IMR-90 (cell line): Measurements from ENCODE around the gene TSC22D4. TPM values are rescaled to one million over a fixed set of nuclear protein-coding genes. Genes with fewer than 3 reads are reported as not detected.

ENCODE experiments used
- ATAC-seq: fragments of 200-7000 bp; cut with Tn5 transposase; 2 replicates; pipeline ENCODE4 v1.9.1; 2020; ENCODE audit warnings: low read depth, mild to moderate bottlenecking, moderate library complexity
- BruUV-seq: library from RNA; stranded (reverse); fragments of 400-500 nt; replicated peaks from 2 replicates; lab custom pipeline; 2021; lab: Mats Ljungman, UMichigan
- CTCF ChIA-PET: fragments of 300-600 bp; formaldehyde crosslinking; extraction: SDS; loops from one replicate; lab custom pipeline; 2021; ENCODE audit warnings: antibody characterized with exemption; lab: Yijun Ruan, JAX
- POLR2A ChIA-PET: fragments of 300-600 bp; sonication (Branson Sonifier 250); formaldehyde crosslinking; loops from one replicate; lab custom pipeline; 2022; ENCODE audit warnings: antibody characterized with exemption; ENCODE audit not compliant: unreplicated experiment; lab: Charles Lee
- DNase-seq: peaks from one replicate; pipeline ENCODE4 v3.0.0; 2013
- H2AFZ ChIP-seq: replicated peaks from 2 replicates; pipeline ENCODE3; 2013; ENCODE audit warnings: low read length, mild to moderate bottlenecking; ENCODE audit not compliant: poor library complexity
- H2AK5ac ChIP-seq: 2 replicates; pipeline ENCODE4 v1.6.1; 2013; ENCODE audit warnings: low read depth, low read length, inconsistent platforms
- H2AK9ac ChIP-seq: replicated peaks from 2 replicates; pipeline ENCODE3; 2013; ENCODE audit warnings: mild to moderate bottlenecking, low read depth, low read length, moderate library complexity; ENCODE audit not compliant: poor library complexity
- H2BK120ac ChIP-seq: 2 replicates; pipeline ENCODE4 v1.6.1; 2013; ENCODE audit warnings: low read depth, low read length, inconsistent platforms
- H2BK15ac ChIP-seq: 3 replicates; pipeline ENCODE4 v1.6.1; 2013; ENCODE audit warnings: low read depth, low read length, inconsistent platforms
- H2BK20ac ChIP-seq: 2 replicates; pipeline ENCODE4 v1.6.1; 2013; ENCODE audit warnings: low read depth, mild to moderate bottlenecking, inconsistent platforms, low read length, moderate library complexity
- H2BK5ac ChIP-seq: 2 replicates; pipeline ENCODE4 v1.6.1; 2013; ENCODE audit warnings: mild to moderate bottlenecking, low read depth, low read length, inconsistent platforms; ENCODE audit not compliant: poor library complexity, severe bottlenecking
- H3K14ac ChIP-seq: replicated peaks from 2 replicates; pipeline ENCODE4 v1.6.1; 2013; ENCODE audit warnings: low read depth, low read length, inconsistent platforms
- H3K18ac ChIP-seq: 2 replicates; pipeline ENCODE4 v1.6.1; 2013; ENCODE audit warnings: low read depth, low read length, control low read depth
- H3K23ac ChIP-seq: 2 replicates; pipeline ENCODE4 v1.6.1; 2013; ENCODE audit warnings: low read depth, low read length, inconsistent platforms
- H3K27ac ChIP-seq: 2 replicates; pipeline ENCODE4 v1.5.1; 2013; ENCODE audit warnings: mild to moderate bottlenecking, control low read depth, low read length; ENCODE audit not compliant: insufficient read depth
- H3K27me3 ChIP-seq: 2 replicates; pipeline ENCODE4 v1.6.1; 2013; ENCODE audit warnings: low read length; ENCODE audit not compliant: control insufficient read depth, insufficient read depth
- H3K36me3 ChIP-seq: 2 replicates; pipeline ENCODE4 v1.6.1; 2013; ENCODE audit warnings: low read length, mixed read lengths; ENCODE audit not compliant: control insufficient read depth, insufficient read depth
- H3K4ac ChIP-seq: 2 replicates; pipeline ENCODE4 v1.6.1; 2013; ENCODE audit warnings: low read depth, low read length, inconsistent platforms
- H3K4me1 ChIP-seq: 2 replicates; pipeline ENCODE4 v1.6.1; 2013; ENCODE audit warnings: low read length, mixed read lengths; ENCODE audit not compliant: control insufficient read depth, insufficient read depth
- H3K4me2 ChIP-seq: 2 replicates; pipeline ENCODE4 v1.6.1; 2013; ENCODE audit warnings: low read depth, mild to moderate bottlenecking, control low read depth, low read length, moderate library complexity
- H3K4me3 ChIP-seq: 2 replicates; pipeline ENCODE4 v1.5.1; 2013; ENCODE audit warnings: low read depth, mild to moderate bottlenecking, control low read depth, low read length, moderate library complexity; ENCODE audit not compliant: insufficient read depth
- H3K56ac ChIP-seq: 2 replicates; pipeline ENCODE4 v1.6.1; 2013; ENCODE audit warnings: low read length, inconsistent platforms; ENCODE audit not compliant: insufficient read depth; ENCODE audit errors: extremely low read depth
- H3K79me1 ChIP-seq, 2 experiments: 2 replicates each; pipeline ENCODE4 v1.6.1; 2013; ENCODE audit warnings: low read length in 2 of 2, inconsistent platforms in 1 of 2, low read depth in 1 of 2
- H3K9ac ChIP-seq: 2 replicates; pipeline ENCODE4 v1.6.1; 2013; ENCODE audit warnings: low read depth, low read length, control low read depth
- H3K9me1 ChIP-seq: 2 replicates; pipeline ENCODE4 v1.6.1; 2013; ENCODE audit warnings: low read length, inconsistent platforms; ENCODE audit not compliant: insufficient read depth
- H3K9me3 ChIP-seq: 2 replicates; pipeline ENCODE4 v1.6.1; 2013; ENCODE audit warnings: low read length; ENCODE audit not compliant: control insufficient read depth, insufficient read depth
- H4K20me1 ChIP-seq: 2 replicates; pipeline ENCODE4 v1.6.1; 2013; ENCODE audit warnings: low read length, inconsistent platforms; ENCODE audit not compliant: insufficient read depth
- H4K5ac ChIP-seq: 2 replicates; pipeline ENCODE4 v1.6.1; 2013; ENCODE audit warnings: mild to moderate bottlenecking, low read depth, low read length, control low read depth
- H4K8ac ChIP-seq, 2 experiments: 2 replicates each; pipeline ENCODE4 v1.6.1; 2013; ENCODE audit warnings: low read depth in 2 of 2, low read length in 2 of 2, control low read depth in 1 of 2, inconsistent platforms in 1 of 2
- H4K91ac ChIP-seq: 2 replicates; pipeline ENCODE4 v1.6.1; 2013; ENCODE audit warnings: low read depth, low read length, inconsistent platforms; ENCODE audit not compliant: insufficient read depth
- BHLHE40 ChIP-seq: fragments of 150-350 bp; IDR thresholded peaks from 2 replicates; pipeline ENCODE4 v1.6.1; 2016; ENCODE audit warnings: mild to moderate bottlenecking, low read depth, low read length
- CEBPB ChIP-seq: IDR thresholded peaks from 2 replicates; pipeline ENCODE4 v1.6.1; 2012; ENCODE audit warnings: low read depth, low read length, improper control_type of control experiment
- CTCF ChIP-seq: conservative IDR thresholded peaks from 2 replicates; pipeline ENCODE4 v1.5.1; 2012; ENCODE audit warnings: mild to moderate bottlenecking, low read depth, low read length, improper control_type of control experiment
- ELK1 ChIP-seq: fragments of 150-350 bp; IDR thresholded peaks from 2 replicates; pipeline ENCODE4 v1.6.1; 2016; ENCODE audit warnings: low read depth, mild to moderate bottlenecking, low read length, moderate library complexity, borderline replicate concordance
- FOS ChIP-seq: fragments of 150-350 bp; IDR thresholded peaks from 2 replicates; pipeline ENCODE4 v1.6.1; 2016; ENCODE audit warnings: low read depth, low read length
- NFE2L2 ChIP-seq: fragments of 150-350 bp; IDR thresholded peaks from 2 replicates; pipeline ENCODE4 v1.6.1; 2016; ENCODE audit warnings: low read depth, mild to moderate bottlenecking, low read length
- RAD21 ChIP-seq: IDR thresholded peaks from 2 replicates; pipeline ENCODE4 v1.6.1; 2012; ENCODE audit warnings: low read length, improper control_type of control experiment
- RFX5 ChIP-seq: IDR thresholded peaks from 2 replicates; pipeline ENCODE4 v1.8.0; 2012; ENCODE audit warnings: low read depth, mild to moderate bottlenecking, low read length, moderate library complexity
- SMC3 ChIP-seq: fragments of 150-350 bp; IDR thresholded peaks from 2 replicates; pipeline ENCODE4 v1.6.1; 2016; ENCODE audit warnings: low read depth, mild to moderate bottlenecking, antibody characterized with exemption, low read length, moderate library complexity
- WGBS, 2 experiments: methylation state at CpG; one replicate each; pipeline versions ENCODE4 v1.1.5 to v1.1.7; 2013; ENCODE audit warnings: missing lambda C conversion rate in 2 of 2; ENCODE audit not compliant: insufficient read length in 1 of 2; ENCODE audit errors: extremely low coverage in 2 of 2; 5-methylcytosine and 5-hydroxymethylcytosine counted together
- dilution Hi-C: fragments of 300-500 bp; cut with HindIII; formaldehyde crosslinking; loops from one replicate; pipeline ENCODE4 v1.14.3; 2018; ENCODE audit warnings: low sequenced_read_pairs; ENCODE audit not compliant: unreplicated experiment
- in situ Hi-C: fragments of 300-500 bp; cut with MboI; formaldehyde crosslinking; loops from 3 replicates; pipeline ENCODE4 v1.14.3; 2019; ENCODE audit warnings: low sequenced_read_pairs, inconsistent platforms, mixed read lengths
- intact Hi-C: fragments of 100-400 bp; cut with micrococcal nuclease; formaldehyde crosslinking; loops from 2 replicates; pipeline ENCODE4 v1.10.0; 2022
- polyA plus RNA-seq, 3 experiments: library from polyadenylated mRNA; depleted of rRNA; stranded (reverse); fragments of >200 nt; gene quantifications; 2 replicates each; pipeline ENCODE4 v1.2.3, GENCODE V29; 2012; ENCODE audit warnings: low replicate concordance in 1 of 3
- total RNA-seq: library from RNA; depleted of rRNA; stranded (reverse); fragments of >200 nt; gene quantifications from 2 replicates; pipeline ENCODE4 v1.2.3, GENCODE V29; 2012

The TSC22D4 gene
- total and polyA plus RNA-seq, 2 of the 4 experiments (the other 2 are of a cell fraction) = 9.3 to 29.9 TPM

- no peak for TF ChIP-seq RFX5
Observed at GRCh38 chr7:100433276-100433591, 45.8 kb downstream of the TSC22D4 start (continued).

- POLR2A ChIA-PET = no interaction called here
- H3K56ac ChIP-seq = no peak overlapping the region
Observed at GRCh38 chr7:100432621-100433275, 46.3 kb downstream of the TSC22D4 start.

More at GRCh38 chr7:100432621-100433275, 46.3 kb downstream of the TSC22D4 start:
- Histone ChIP-seq H3K9ac (no peak overlapping the region), H2AFZ (no peak overlapping the region), H2AK5ac (no peak overlapping the region), H3K9me3 (no peaks in the 10 kb centered on the region), H3K23ac (no peak overlapping the region), H2BK20ac (no peak overlapping the region), H4K20me1 (peaks cover 13% of the 10 kb centered on the region), H3K14ac (no peak overlapping the region), H4K8ac (no peak overlapping the region), H3K4ac (no peak overlapping the region), H3K9me1 (peaks cover 13% of the 10 kb centered on the region), H3K4me3 (no peak overlapping the region), H3K36me3 (peaks cover 28% of the 10 kb centered on the region), H3K18ac (no peak overlapping the region), H3K27me3 (no peaks in the 10 kb centered on the region), H2AK9ac (peak overlapping the region; percentile 43), H3K27ac (no peak overlapping the region), H3K79me1 (peaks cover 15 to 56% of the 10 kb centered on the region in 2 experiments), H2BK15ac (no peak overlapping the region), H2BK5ac (no peak overlapping the region), H3K4me1 (peaks cover 8% of the 10 kb centered on the region; the same call in 1 of the 2 replicates), H4K5ac (no peak overlapping the region), H3K4me2 (no peak overlapping the region), H4K91ac (no peak overlapping the region), H2BK120ac (no peak overlapping the region)
- no peak for TF ChIP-seq CTCF
- no peak for TF ChIP-seq BHLHE40
- TF ChIP-seq NFE2L2 = no peak
- TF ChIP-seq CEBPB = no peak
- no peak for TF ChIP-seq RAD21
- no peak for TF ChIP-seq RFX5
- no peak for TF ChIP-seq FOS
- no peak for TF ChIP-seq SMC3
- no peak for TF ChIP-seq ELK1
- ATAC-seq = no peak
- DNase-seq = no peak
- in situ Hi-C loops (loop anchor here (25.0 kb wide), 1 partner anchor 680 kb away; no protein-coding TSS in a partner anchor), intact Hi-C loops (no loop called here), dilution Hi-C loops (no loop called here)
- CTCF ChIA-PET = no interaction called here
- 88% methylated on average over 4 of the region's 21 CpGs; no CpG with 5 or more reads in 1 of the 2 experiments for WGBS, 2 experiments
- BruUV-seq = no TSS peak
